Esophagus (tissue), 2 donors: ENCODE results near the gene GRIP2. TPM values are rescaled to one million over a fixed set of nuclear protein-coding genes. Genes with fewer than 3 reads are reported as not detected.

ENCODE experiments used
- H3K27ac ChIP-seq, 2 donors: one replicate each; pipeline ENCODE4 v1.5.1; 2013; ENCODE audit warnings: low read depth in 2 of 2, mild to moderate bottlenecking in 2 of 2, inconsistent platforms in 1 of 2, low read length in 1 of 2, moderate library complexity in 1 of 2
- H3K27me3 ChIP-seq, 2 donors: one replicate each; pipeline ENCODE4 v1.6.1; 2013; ENCODE audit warnings: low read length in 2 of 2, control low read depth in 1 of 2, mild to moderate bottlenecking in 1 of 2; ENCODE audit not compliant: insufficient read depth in 2 of 2, control insufficient read depth in 1 of 2
- H3K36me3 ChIP-seq, 2 donors: one replicate each; pipeline ENCODE4 v1.6.1; 2013; ENCODE audit warnings: low read length in 1 of 2; ENCODE audit not compliant: control insufficient read depth in 2 of 2, insufficient read depth in 2 of 2
- H3K4me1 ChIP-seq, 2 donors: one replicate each; pipeline ENCODE4 v1.6.1; 2013; ENCODE audit warnings: low read length in 1 of 2; ENCODE audit not compliant: control insufficient read depth in 2 of 2, insufficient read depth in 2 of 2
- H3K4me3 ChIP-seq, 2 donors: one replicate each; pipeline ENCODE4 v1.5.1; 2013; ENCODE audit warnings: low read length in 2 of 2, mild to moderate bottlenecking in 2 of 2, low read depth in 1 of 2, moderate library complexity in 1 of 2
- H3K9me3 ChIP-seq, 2 donors: one replicate each; pipeline ENCODE4 v1.6.1; 2013; ENCODE audit warnings: mild to moderate bottlenecking in 2 of 2, low read depth in 1 of 2, low read length in 1 of 2, moderate library complexity in 1 of 2; ENCODE audit not compliant: control insufficient read depth in 2 of 2, insufficient read depth in 1 of 2
- WGBS, 2 donors: extraction: QIAGEN DNeasy Blood & Tissue Kit; methylation state at CpG; one replicate each; pipeline ENCODE4 v1.1.7; 2013; 5-methylcytosine and 5-hydroxymethylcytosine counted together
- polyA plus RNA-seq, 2 donors: library from polyadenylated mRNA; stranded (reverse); fragments of 200-250 nt; gene quantifications; one replicate each; pipeline ENCODE4 v1.2.3, GENCODE V29; 2013
- donor health status: healthy with polysubstance abuse.
- donor health status: Bipolar disorder and iron deficiency.

Gene GRIP2
- polyA plus RNA-seq, 2 donors = 0.39 to 0.81 TPM

- 86% methylated on average over 23 of the region's 23 CpGs for WGBS, 2 donors
- no peaks in the 10 kb centered on the region for H3K9me3 ChIP-seq
- no peak overlapping the region for H3K4me3 ChIP-seq
Observed at GRCh38 chr3:14510838-14511622, 29.1 kb downstream of the GRIP2 start.

GRCh38 chr3:14509796-14510100 lies 30.4 kb downstream of the GRIP2 start:
- Histone ChIP-seq H3K27me3 (no peaks in the 10 kb centered on the region), H3K36me3 (no peaks in the 10 kb centered on the region), H3K9me3 (no peaks in the 10 kb centered on the region), H3K4me3 (no peak overlapping the region), H3K27ac (no peak overlapping the region), H3K4me1 (no peaks in the 10 kb centered on the region)
- WGBS, 2 donors = 90 to 92% methylated on average over 10 of the region's 10 CpGs

More at GRCh38 chr3:14510838-14511622, 29.1 kb downstream of the GRIP2 start:
- no peaks in the 10 kb centered on the region for H3K27me3 ChIP-seq
- H3K36me3 ChIP-seq = no peaks in the 10 kb centered on the region
- H3K27ac ChIP-seq = no peak overlapping the region
- H3K4me1 ChIP-seq = no peaks in the 10 kb centered on the region

- no peaks in the 10 kb centered on the region for H3K4me1 ChIP-seq
- H3K9me3 ChIP-seq = no peaks in the 10 kb centered on the region
- H3K27ac ChIP-seq = no peak overlapping the region
- no peaks in the 10 kb centered on the region for H3K36me3 ChIP-seq
- 23 to 25% methylated on average over 17 to 22 of the region's 22 CpGs for WGBS, 2 donors
- H3K4me3 ChIP-seq = no peak overlapping the region
- no peaks in the 10 kb centered on the region for H3K27me3 ChIP-seq
Observed at GRCh38 chr3:14508966-14509795, 31.0 kb downstream of the GRIP2 start.

- Histone ChIP-seq H3K27me3 (no peaks in the 10 kb centered on the region), H3K9me3 (peaks cover 0 to 1% of the 10 kb centered on the region in 2 donors), H3K27ac (no peak overlapping the region), H3K4me3 (no peak overlapping the region), H3K36me3 (no peaks in the 10 kb centered on the region), H3K4me1 (no peaks in the 10 kb centered on the region)
- WGBS, 2 donors = 43 to 49% methylated on average over 3 of the region's 3 CpGs
Observed at GRCh38 chr3:14508505-14508819, 31.7 kb downstream of the GRIP2 start.

- 79 to 85% methylated on average over 6 of the region's 6 CpGs for WGBS, 2 donors
- Histone ChIP-seq H3K27ac (no peak overlapping the region), H3K4me3 (no peak overlapping the region), H3K36me3 (no peaks in the 10 kb centered on the region), H3K9me3 (peaks cover 4 to 5% of the 10 kb centered on the region in 2 donors), H3K4me1 (no peaks in the 10 kb centered on the region), H3K27me3 (no peaks in the 10 kb centered on the region)
Observed at GRCh38 chr3:14507757-14508504, 32.2 kb downstream of the GRIP2 start.

GRCh38 chr3:14507305-14507741 lies 32.8 kb downstream of the GRIP2 start:
- peaks cover 4 to 7% of the 10 kb centered on the region in 2 donors for H3K9me3 ChIP-seq
- no peaks in the 10 kb centered on the region for H3K27me3 ChIP-seq
- no peaks in the 10 kb centered on the region for H3K36me3 ChIP-seq
- no peak overlapping the region for H3K27ac ChIP-seq
- no peak overlapping the region for H3K4me3 ChIP-seq
- H3K4me1 ChIP-seq = no peaks in the 10 kb centered on the region
- 68 to 74% methylated on average over 13 of the region's 13 CpGs for WGBS, 2 donors

- 88% methylated on average over 15 of the region's 15 CpGs for WGBS, 2 donors
- H3K27me3 ChIP-seq = no peaks in the 10 kb centered on the region
- peaks cover 4 to 7% of the 10 kb centered on the region in 2 donors for H3K9me3 ChIP-seq
- H3K4me1 ChIP-seq = no peaks in the 10 kb centered on the region
- H3K4me3 ChIP-seq = no peak overlapping the region
- H3K36me3 ChIP-seq = no peaks in the 10 kb centered on the region
- H3K27ac ChIP-seq = no peak overlapping the region
Observed at GRCh38 chr3:14506626-14507304, 33.4 kb downstream of the GRIP2 start.

- WGBS, 2 donors = 79 to 86% methylated on average over 16 of the region's 16 CpGs
- H3K9me3 ChIP-seq = peaks cover 4 to 7% of the 10 kb centered on the region in 2 donors
- H3K4me3 ChIP-seq = no peak overlapping the region
- H3K4me1 ChIP-seq = no peaks in the 10 kb centered on the region
- no peak overlapping the region for H3K27ac ChIP-seq
- no peaks in the 10 kb centered on the region for H3K36me3 ChIP-seq
- no peaks in the 10 kb centered on the region for H3K27me3 ChIP-seq
Observed at GRCh38 chr3:14505803-14506500, 34.2 kb downstream of the GRIP2 start.
